ENCODE data around the gene MYH11.

GRCh38 chr16:15786501-15786900 lies 70.3 kb downstream of the MYH11 start:
- TF ChIP-seq POLR2AphosphoS5 (IDR thresholded peaks at IDR 0.05), result no peak
- TF ChIP-seq EZH2 (IDR thresholded peaks at IDR 0.05; ENCODE audit: borderline replicate concordance, insufficient read depth, low read length, poor library complexity, severe bottlenecking), result no peak

Data from neural cell (in vitro differentiated cells).